ENCODE results near the gene GAD1.

Gene GAD1

GRCh38 chr2:170850251-170850650 lies 33.6 kb downstream of the GAD1 start:
- Histone ChIP-seq H3K27ac (ENCODE audit: low read depth, low read length) (no peak overlapping the region), H3K4me3 (ENCODE audit: insufficient read depth, low read length, poor library complexity, severe bottlenecking) (no peak overlapping the region), H3K27me3 (ENCODE audit: low read length) (no peaks in the 10 kb centered on the region), H4K20me1 (ENCODE audit: low read depth, low read length) (no peaks in the 10 kb centered on the region), H3K9me2 (replicated peaks; ENCODE audit: insufficient read depth, low read length) (no peaks in the 10 kb centered on the region), H3K9ac (ENCODE audit: low read length) (no peak overlapping the region), H3K79me2 (ENCODE audit: insufficient read depth, low read length) (no peaks in the 10 kb centered on the region), H3K9me3 (ENCODE audit: insufficient read depth, low read length) (no peaks in the 10 kb centered on the region), H2AFZ (ENCODE audit: low read depth, low read length, severe bottlenecking) (no peak overlapping the region), H3K36me3 (ENCODE audit: low read length) (no peaks in the 10 kb centered on the region), H3K4me2 (ENCODE audit: low read depth, low read length, poor library complexity, severe bottlenecking) (no peak overlapping the region), H3F3A (ENCODE audit: insufficient read depth) (no peaks in the 10 kb centered on the region)
- TF ChIP-seq CTCF (IDR thresholded peaks at IDR 0.05; ENCODE audit: insufficient read depth, low read length, poor library complexity, severe bottlenecking) (no peak), EZH2phosphoT487 (conservative IDR thresholded peaks at IDR 0.05; ENCODE audit: low read length) (no peak)

GRCh38 chr2:170851635-170852034 lies 34.9 kb downstream of the GAD1 start:
- Histone ChIP-seq H3K79me2 (ENCODE audit: insufficient read depth, low read length) (no peaks in the 10 kb centered on the region), H3K9me2 (replicated peaks; ENCODE audit: insufficient read depth, low read length) (no peaks in the 10 kb centered on the region)

GRCh38 chr2:170856066-170856465 lies 39.4 kb downstream of the GAD1 start:
- Histone ChIP-seq H3K4me2 (ENCODE audit: low read depth, low read length, poor library complexity, severe bottlenecking) (no peak overlapping the region), H3K4me3 (ENCODE audit: insufficient read depth, low read length, poor library complexity, severe bottlenecking) (no peak overlapping the region), H3K79me2 (ENCODE audit: insufficient read depth, low read length) (no peaks in the 10 kb centered on the region), H2AFZ (ENCODE audit: low read depth, low read length, severe bottlenecking) (no peak overlapping the region), H3K9me2 (replicated peaks; ENCODE audit: insufficient read depth, low read length) (no peaks in the 10 kb centered on the region), H3K36me3 (ENCODE audit: low read length) (no peaks in the 10 kb centered on the region), H4K20me1 (ENCODE audit: low read depth, low read length) (no peaks in the 10 kb centered on the region), H3K9me3 (ENCODE audit: insufficient read depth, low read length) (no peaks in the 10 kb centered on the region), H3F3A (ENCODE audit: insufficient read depth) (no peaks in the 10 kb centered on the region), H3K27me3 (ENCODE audit: low read length) (no peaks in the 10 kb centered on the region), H3K27ac (ENCODE audit: low read depth, low read length) (no peak overlapping the region), H3K9ac (ENCODE audit: low read length) (no peak overlapping the region)
- TF ChIP-seq EZH2phosphoT487 (conservative IDR thresholded peaks at IDR 0.05; ENCODE audit: low read length) (no peak), CTCF (IDR thresholded peaks at IDR 0.05; ENCODE audit: insufficient read depth, low read length, poor library complexity, severe bottlenecking) (no peak)

More at GRCh38 chr2:170851635-170852034, 34.9 kb downstream of the GAD1 start:
- Histone ChIP-seq H3F3A (ENCODE audit: insufficient read depth) (no peaks in the 10 kb centered on the region), H3K9me3 (ENCODE audit: insufficient read depth, low read length) (no peaks in the 10 kb centered on the region), H3K27ac (ENCODE audit: low read depth, low read length) (no peak overlapping the region), H3K9ac (ENCODE audit: low read length) (no peak overlapping the region), H3K27me3 (ENCODE audit: low read length) (no peaks in the 10 kb centered on the region), H3K36me3 (ENCODE audit: low read length) (no peaks in the 10 kb centered on the region), H3K4me2 (ENCODE audit: low read depth, low read length, poor library complexity, severe bottlenecking) (no peak overlapping the region), H4K20me1 (ENCODE audit: low read depth, low read length) (no peaks in the 10 kb centered on the region), H3K4me3 (ENCODE audit: insufficient read depth, low read length, poor library complexity, severe bottlenecking) (no peak overlapping the region), H2AFZ (ENCODE audit: low read depth, low read length, severe bottlenecking) (no peak overlapping the region)
- TF ChIP-seq EZH2phosphoT487 (conservative IDR thresholded peaks at IDR 0.05; ENCODE audit: low read length), result no peak
- TF ChIP-seq CTCF (IDR thresholded peaks at IDR 0.05; ENCODE audit: insufficient read depth, low read length, poor library complexity, severe bottlenecking), result no peak

Data from SU-DHL-6 (cell line).